Calu3 (cell line): Measurements from ENCODE around the gene SERPINA4. TPM values are rescaled to one million over a fixed set of nuclear protein-coding genes. Genes with fewer than 3 reads are reported as not detected.

Experiments used
- BruUV-seq: library from RNA; stranded (reverse); fragments of 400-500 nt; replicated peaks from 2 replicates; lab custom pipeline; 2021; lab: Mats Ljungman, UMichigan
- CTCF ChIA-PET: fragments of 300-600 bp; sonication (Branson Sonifier 250); formaldehyde crosslinking; loops from one replicate; lab custom pipeline; 2022; ENCODE audit warnings: antibody characterized with exemption; lab: Charles Lee
- DNase-seq: peaks from one replicate; pipeline ENCODE4 v3.0.0; 2022
- H3K27ac Mint-ChIP-seq: one replicate; pipeline ENCODE4 v1.8.0; 2022; ENCODE audit warnings: mixed read lengths; ENCODE audit not compliant: unreplicated experiment
- H3K27me3 Mint-ChIP-seq: one replicate; pipeline ENCODE4 v1.8.0; 2022; ENCODE audit warnings: mixed read lengths; ENCODE audit not compliant: unreplicated experiment
- H3K36me3 Mint-ChIP-seq: one replicate; pipeline ENCODE4 v1.8.0; 2022; ENCODE audit warnings: mild to moderate bottlenecking, moderate library complexity, mixed read lengths; ENCODE audit not compliant: insufficient read depth, unreplicated experiment
- H3K4me1 Mint-ChIP-seq: one replicate; pipeline ENCODE4 v1.8.0; 2022; ENCODE audit warnings: mild to moderate bottlenecking, low read depth, mixed read lengths; ENCODE audit not compliant: unreplicated experiment
- H3K4me3 Mint-ChIP-seq: one replicate; pipeline ENCODE4 v1.8.0; 2022; ENCODE audit warnings: mild to moderate bottlenecking, low read depth, moderate library complexity, mixed read lengths; ENCODE audit not compliant: unreplicated experiment
- H3K9me3 Mint-ChIP-seq: one replicate; pipeline ENCODE4 v1.8.0; 2022; ENCODE audit warnings: low read depth, mixed read lengths; ENCODE audit not compliant: unreplicated experiment
- CTCF ChIP-seq: fragments of 200-600 bp; IDR thresholded peaks from one replicate; pipeline ENCODE4 v1.8.0; 2022; ENCODE audit warnings: antibody characterized with exemption; ENCODE audit not compliant: unreplicated experiment
- intact Hi-C: fragments of 100-400 bp; cut with micrococcal nuclease; formaldehyde crosslinking; loops from one replicate; pipeline ENCODE4 v1.10.0; 2022; ENCODE audit not compliant: unreplicated experiment
- total RNA-seq: library from RNA; stranded (reverse); gene quantifications from 2 replicates; pipeline ENCODE4 v1.2.3, GENCODE V29; 2022

SERPINA4 gene
- total RNA-seq, 1 experiment from 2014 or later = 9.8 TPM

GRCh38 chr14:94593749-94594431 lies 32.6 kb downstream of the SERPINA4 start:
- Mint-ChIP-seq H3K36me3 (peaks cover 40% of the 10 kb centered on the region), H3K4me1 (peaks cover 51% of the 10 kb centered on the region), H3K27me3 (no peaks in the 10 kb centered on the region), H3K9me3 (no peaks in the 10 kb centered on the region), H3K27ac (no peak overlapping the region), H3K4me3 (no peak overlapping the region)
- BruUV-seq = no TSS peak
- no peak for TF ChIP-seq CTCF
- no peak for DNase-seq
- CTCF ChIA-PET = no interaction called here
- intact Hi-C loops = no loop called here

GRCh38 chr14:94594441-94594840 lies 33.2 kb downstream of the SERPINA4 start:
- H3K4me1 Mint-ChIP-seq = peaks cover 57% of the 10 kb centered on the region
- no peaks in the 10 kb centered on the region for H3K27me3 Mint-ChIP-seq
- no peak overlapping the region for H3K27ac Mint-ChIP-seq
- BruUV-seq = no TSS peak
- intact Hi-C loops = no loop called here
- no peak for TF ChIP-seq CTCF
- DNase-seq = no peak
- CTCF ChIA-PET = no interaction called here
- H3K4me3 Mint-ChIP-seq = no peak overlapping the region
- H3K9me3 Mint-ChIP-seq = no peaks in the 10 kb centered on the region
- H3K36me3 Mint-ChIP-seq = peaks cover 46% of the 10 kb centered on the region

- Mint-ChIP-seq H3K27ac (peak overlapping the region; percentile 95), H3K27me3 (no peaks in the 10 kb centered on the region), H3K4me1 (peaks cover 71% of the 10 kb centered on the region), H3K4me3 (no peak overlapping the region), H3K9me3 (peaks cover 2% of the 10 kb centered on the region), H3K36me3 (peaks cover 57% of the 10 kb centered on the region)
- TF ChIP-seq CTCF = no peak
- CTCF ChIA-PET = no interaction called here
- intact Hi-C loops = no loop called here
- no peak for DNase-seq
- BruUV-seq = no TSS peak
These were observed 34.7 kb downstream of the SERPINA4 start for GRCh38 chr14:94595912-94596311.

GRCh38 chr14:94596361-94596760 lies 35.1 kb downstream of the SERPINA4 start:
- TF ChIP-seq CTCF = no peak
- no peak for DNase-seq

More at GRCh38 chr14:94596361-94596760, 35.1 kb downstream of the SERPINA4 start:
- peaks cover 76% of the 10 kb centered on the region for H3K4me1 Mint-ChIP-seq
- intact Hi-C loops = no loop called here
- H3K27me3 Mint-ChIP-seq = no peaks in the 10 kb centered on the region
- H3K4me3 Mint-ChIP-seq = no peak overlapping the region
- peaks cover 4% of the 10 kb centered on the region for H3K9me3 Mint-ChIP-seq
- CTCF ChIA-PET = no interaction called here
- peak overlapping the region; percentile 95 for H3K27ac Mint-ChIP-seq
- no TSS peak for BruUV-seq
- peaks cover 59% of the 10 kb centered on the region for H3K36me3 Mint-ChIP-seq
